Measurements from ENCODE around the gene FNTB.

Gene FNTB

DNA sequence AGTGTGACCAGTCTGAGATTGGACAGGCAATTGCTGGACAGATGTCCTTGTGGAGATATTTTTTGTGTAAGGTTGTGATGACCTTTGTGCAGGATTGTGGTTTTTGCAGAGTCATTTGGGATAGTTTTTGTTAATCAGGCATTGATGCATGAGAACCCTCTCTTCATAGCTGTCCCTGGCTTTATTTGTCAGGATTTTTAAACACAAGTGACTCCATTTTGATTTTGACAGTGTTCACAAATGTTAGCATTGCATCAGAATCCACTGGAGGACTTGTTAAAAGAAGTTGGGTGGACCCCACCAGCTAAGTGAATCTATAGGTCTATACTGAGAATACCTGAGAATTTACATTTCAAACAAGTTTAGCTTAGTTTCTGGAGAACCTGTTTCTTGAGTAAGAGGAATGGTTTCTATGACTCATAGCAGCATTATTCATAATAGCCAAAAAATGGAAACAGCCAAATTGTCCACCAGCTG is 11.8 kb downstream of the FNTB start:
- TF ChIP-seq, protein P1, sequence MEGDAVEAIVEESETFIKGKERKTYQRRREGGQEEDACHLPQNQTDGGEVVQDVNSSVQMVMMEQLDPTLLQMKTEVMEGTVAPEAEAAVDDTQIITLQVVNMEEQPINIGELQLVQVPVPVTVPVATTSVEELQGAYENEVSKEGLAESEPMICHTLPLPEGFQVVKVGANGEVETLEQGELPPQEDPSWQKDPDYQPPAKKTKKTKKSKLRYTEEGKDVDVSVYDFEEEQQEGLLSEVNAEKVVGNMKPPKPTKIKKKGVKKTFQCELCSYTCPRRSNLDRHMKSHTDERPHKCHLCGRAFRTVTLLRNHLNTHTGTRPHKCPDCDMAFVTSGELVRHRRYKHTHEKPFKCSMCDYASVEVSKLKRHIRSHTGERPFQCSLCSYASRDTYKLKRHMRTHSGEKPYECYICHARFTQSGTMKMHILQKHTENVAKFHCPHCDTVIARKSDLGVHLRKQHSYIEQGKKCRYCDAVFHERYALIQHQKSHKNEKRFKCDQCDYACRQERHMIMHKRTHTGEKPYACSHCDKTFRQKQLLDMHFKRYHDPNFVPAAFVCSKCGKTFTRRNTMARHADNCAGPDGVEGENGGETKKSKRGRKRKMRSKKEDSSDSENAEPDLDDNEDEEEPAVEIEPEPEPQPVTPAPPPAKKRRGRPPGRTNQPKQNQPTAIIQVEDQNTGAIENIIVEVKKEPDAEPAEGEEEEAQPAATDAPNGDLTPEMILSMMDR (IDR thresholded peaks at IDR 0.05; ENCODE audit: low read length, missing control alignments): no peak
- peak; percentile 33 for DNase-seq (ENCODE audit: low read depth)
- H3K4me3 ChIP-seq (replicated peaks; ENCODE audit: low read depth, low read length): no peak overlapping the region

DNA sequence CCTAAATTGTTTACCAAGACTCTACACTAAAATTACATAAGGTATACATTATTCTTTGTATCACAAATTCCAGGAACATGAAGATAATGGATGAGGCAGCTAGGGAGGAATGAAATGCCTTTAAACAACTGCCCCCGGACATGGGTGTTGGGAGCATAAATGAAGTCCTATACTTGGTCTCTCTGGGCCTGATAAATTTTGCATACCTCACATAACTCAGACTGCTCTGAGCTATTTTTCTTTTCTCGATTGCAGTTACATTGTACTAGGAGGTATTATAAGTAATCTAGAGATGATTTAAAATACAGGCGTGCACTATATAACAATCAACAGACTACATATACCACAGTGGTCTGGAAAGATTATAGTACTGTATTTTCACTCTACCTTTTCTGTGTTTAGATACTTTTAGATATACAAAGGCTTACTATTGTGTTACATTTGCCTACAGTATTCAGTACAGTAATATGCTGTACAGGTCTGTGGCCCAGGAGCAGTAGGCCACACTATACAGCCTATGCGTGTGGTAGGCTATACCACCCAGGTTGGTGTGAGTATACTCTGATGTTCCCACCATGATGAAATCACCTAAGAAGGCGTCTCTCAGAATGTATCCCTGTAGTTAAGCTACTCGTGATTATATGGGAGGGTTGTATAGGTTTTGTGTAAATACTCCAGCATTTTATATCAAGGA is 14.3 kb downstream of the FNTB start:
- no peak overlapping the region for H3K4me3 ChIP-seq (replicated peaks; ENCODE audit: low read depth, low read length)
- peak; percentile 67 for DNase-seq (ENCODE audit: low read depth)
- TF ChIP-seq, protein P1 (IDR thresholded peaks at IDR 0.05; ENCODE audit: low read length, missing control alignments): no peak

DNA sequence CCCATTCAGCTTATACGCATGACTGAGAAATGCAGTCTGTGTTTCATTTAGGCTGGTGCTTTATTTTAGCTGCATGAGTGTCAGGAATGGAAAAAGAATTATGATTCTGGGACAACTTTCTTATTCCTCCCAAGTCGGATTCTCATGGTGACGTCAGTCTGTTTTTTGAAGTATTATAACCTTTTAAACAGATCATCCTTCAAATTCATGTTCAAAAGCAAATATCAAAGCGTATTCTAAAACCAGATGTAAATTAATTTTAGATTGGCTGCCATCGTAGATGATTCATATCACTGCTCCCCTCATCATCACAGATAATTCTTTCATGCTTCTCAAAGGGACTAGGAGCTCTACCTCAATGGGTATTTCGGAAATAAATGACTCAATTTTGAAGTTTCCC is 15.0 kb downstream of the FNTB start:
- DNase-seq (ENCODE audit: low read depth): no peak
- TF ChIP-seq, protein P1 (IDR thresholded peaks at IDR 0.05; ENCODE audit: low read length, missing control alignments): no peak
- no peak overlapping the region for H3K4me3 ChIP-seq (replicated peaks; ENCODE audit: low read depth, low read length)

DNA sequence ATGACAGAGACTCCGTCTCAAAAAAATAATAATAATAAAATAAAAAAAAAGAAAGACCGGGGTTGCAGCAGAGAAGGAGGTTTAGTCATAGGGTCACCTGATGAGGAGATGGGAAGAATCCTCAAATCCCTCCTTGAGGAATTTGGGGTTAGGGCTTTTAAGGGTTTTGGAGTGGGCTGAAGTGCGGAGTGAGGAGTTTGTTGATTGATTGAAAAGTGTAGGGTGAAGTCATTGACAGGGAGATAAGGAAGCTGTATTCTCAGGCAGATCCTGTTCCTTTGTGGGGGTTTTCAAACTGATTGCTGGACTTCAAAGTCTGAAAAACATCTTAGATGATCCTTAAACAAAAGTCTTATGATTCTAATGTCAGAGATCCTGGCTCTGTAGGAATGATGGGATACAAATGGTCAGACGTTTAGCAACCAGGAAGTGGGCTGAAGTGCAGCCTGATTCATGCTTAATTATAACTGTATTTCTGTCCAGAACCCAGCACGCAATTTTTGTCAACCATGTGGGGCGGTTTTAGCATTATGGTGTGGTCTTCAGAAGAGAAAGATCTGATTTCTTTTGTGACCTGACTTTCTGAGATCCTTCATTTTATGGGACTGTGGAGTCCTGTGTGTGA is 16.0 kb downstream of the FNTB start:
- no peak overlapping the region for H3K4me3 ChIP-seq (replicated peaks; ENCODE audit: low read depth, low read length)
- TF ChIP-seq, protein P1 (IDR thresholded peaks at IDR 0.05; ENCODE audit: low read length, missing control alignments): no peak
- peak; percentile 49 for DNase-seq (ENCODE audit: low read depth)

DNA sequence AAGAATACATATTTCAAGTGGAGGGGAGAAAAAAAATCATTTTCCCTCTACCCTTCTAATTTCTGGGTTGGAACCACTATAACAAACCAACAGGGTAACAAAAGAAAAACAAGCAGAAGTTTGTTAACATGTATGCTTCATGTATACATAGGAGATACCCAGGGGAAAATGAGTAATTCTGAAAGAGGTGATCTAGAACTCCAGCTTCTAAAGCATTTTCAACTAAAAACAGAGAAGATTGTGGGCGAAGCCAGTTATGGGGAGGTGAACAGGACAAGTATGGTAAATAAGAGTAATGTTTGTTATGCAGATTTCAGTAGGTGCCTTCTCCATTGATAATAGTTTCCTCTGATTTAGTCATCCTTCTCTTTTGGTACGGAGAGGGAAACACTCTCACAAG is 16.7 kb downstream of the FNTB start:
- no peak for DNase-seq (ENCODE audit: low read depth)
- no peak overlapping the region for H3K4me3 ChIP-seq (replicated peaks; ENCODE audit: low read depth, low read length)
- TF ChIP-seq, protein P1 (IDR thresholded peaks at IDR 0.05; ENCODE audit: low read length, missing control alignments): no peak

DNA sequence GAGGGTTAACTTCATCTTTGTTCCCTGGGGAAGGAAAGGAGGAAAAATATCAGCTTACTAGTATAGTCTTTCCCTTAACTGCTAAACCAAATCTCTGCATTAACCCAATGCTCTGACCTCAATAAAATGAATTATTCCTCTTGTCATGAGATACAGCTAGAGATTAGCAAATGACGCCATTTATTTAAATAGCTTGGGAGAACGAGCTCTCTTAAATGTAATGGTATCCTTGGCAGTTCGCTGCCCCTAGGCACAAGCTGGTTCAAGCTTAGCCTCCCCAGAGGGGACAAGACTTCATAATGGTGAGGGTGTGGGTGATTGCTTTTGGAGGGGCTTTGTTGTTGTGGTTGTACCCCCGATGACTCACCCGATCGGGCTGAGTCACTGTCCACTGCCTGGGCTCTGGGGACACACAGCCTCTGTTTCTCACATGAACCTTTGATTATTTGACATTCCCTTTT is 19.6 kb downstream of the FNTB start:
- TF ChIP-seq, protein P1 (IDR thresholded peaks at IDR 0.05; ENCODE audit: low read length, missing control alignments): no peak
- DNase-seq (ENCODE audit: low read depth): no peak
- H3K4me3 ChIP-seq (replicated peaks; ENCODE audit: low read depth, low read length): no peak overlapping the region
